ENCODE measurements around the gene PPCDC. TPM values are rescaled to one million over a fixed set of nuclear protein-coding genes. Genes with fewer than 3 reads are reported as not detected.

PPCDC gene
- total RNA-seq, 4 donors from 2014 or later: 6.4 to 8.9 (median 7.4) TPM

GRCh38 chr15:75032395-75032794 is 9.0 kb downstream of the PPCDC start:
- intact Hi-C loops (cut with DNase I): no loop called here
- Histone ChIP-seq H3K27me3 (no peaks in the 10 kb centered on the region), H3K4me3 (no peak overlapping the region), H3K9me3 (no peaks in the 10 kb centered on the region), H3K27ac (replicated peaks in 1 of 4) (no peak overlapping the region), H3K4me1 (peaks cover 26 to 41% (median 37%) of the 10 kb centered on the region in 4 donors), H3K36me3 (peaks cover 0 to 12% (median 2%) of the 10 kb centered on the region in 4 donors)
- WGBS: 91% methylated on average over 2 of the region's 2 CpGs
- TF ChIP-seq POLR2A (IDR thresholded peaks at IDR 0.05; ENCODE audit: low read depth) (no peak), EP300 (IDR thresholded peaks at IDR 0.05) (no peak)
- DNase-seq (ENCODE audit: extremely low spot score): no peak

- no peak for DNase-seq (ENCODE audit: extremely low spot score)
- Histone ChIP-seq H3K4me3 (no peak overlapping the region), H3K9me3 (no peaks in the 10 kb centered on the region), H3K36me3 (peaks cover 0 to 6% (median 2%) of the 10 kb centered on the region in 4 donors), H3K4me1 (peaks cover 28 to 36% (median 33%) of the 10 kb centered on the region in 4 donors), H3K27ac (replicated peaks in 1 of 4) (no peak overlapping the region), H3K27me3 (no peaks in the 10 kb centered on the region)
- intact Hi-C loops (cut with DNase I): no loop called here
- TF ChIP-seq POLR2A (IDR thresholded peaks at IDR 0.05; ENCODE audit: low read depth) (no peak), EP300 (IDR thresholded peaks at IDR 0.05) (no peak), CTCF (IDR thresholded peaks at IDR 0.05) (no peak), POLR2AphosphoS5 (IDR thresholded peaks at IDR 0.05) (no peak)
- WGBS: 74% methylated on average over 6 of the region's 6 CpGs
Observed at GRCh38 chr15:75033809-75034208, 10.4 kb downstream of the PPCDC start.

GRCh38 chr15:75034615-75035014 is 11.2 kb downstream of the PPCDC start:
- H3K9me3 ChIP-seq: no peaks in the 10 kb centered on the region
- H3K36me3 ChIP-seq: peaks cover 0 to 6% (median 2%) of the 10 kb centered on the region in 4 donors
- H3K4me1 ChIP-seq: peaks cover 20 to 28% (median 25%) of the 10 kb centered on the region in 4 donors
- DNase-seq (ENCODE audit: extremely low spot score): no peak
- 97% methylated on average over 8 of the region's 8 CpGs for WGBS
- intact Hi-C loops (cut with DNase I): no loop called here
- no peaks in the 10 kb centered on the region for H3K27me3 ChIP-seq
- no peak overlapping the region for H3K27ac ChIP-seq (replicated peaks in 1 of 4)
- no peak overlapping the region for H3K4me3 ChIP-seq
- TF ChIP-seq CTCF (IDR thresholded peaks at IDR 0.05): no peak
- TF ChIP-seq EP300 (IDR thresholded peaks at IDR 0.05): no peak
- no peak for TF ChIP-seq POLR2A (IDR thresholded peaks at IDR 0.05; ENCODE audit: low read depth)
- no peak for TF ChIP-seq POLR2AphosphoS5 (IDR thresholded peaks at IDR 0.05)

GRCh38 chr15:75036212-75036616 is 12.8 kb downstream of the PPCDC start:
- 88% methylated on average over 2 of the region's 2 CpGs for WGBS
- intact Hi-C loops (cut with DNase I): no loop called here

GRCh38 chr15:75037685-75038084 is 14.3 kb downstream of the PPCDC start:
- WGBS: 74% methylated on average over 4 of the region's 6 CpGs
- H3K4me1 ChIP-seq: peaks cover 8 to 14% (median 11%) of the 10 kb centered on the region in 4 donors
- DNase-seq (ENCODE audit: extremely low spot score): no peak
- H3K9me3 ChIP-seq: no peaks in the 10 kb centered on the region
- no peak overlapping the region for H3K4me3 ChIP-seq
- H3K27me3 ChIP-seq: no peaks in the 10 kb centered on the region
- intact Hi-C loops (cut with DNase I): no loop called here
- H3K27ac ChIP-seq (replicated peaks in 1 of 4): no peak overlapping the region
- H3K36me3 ChIP-seq: peaks cover 0 to 6% (median 2%) of the 10 kb centered on the region in 4 donors
- TF ChIP-seq POLR2A (IDR thresholded peaks at IDR 0.05; ENCODE audit: low read depth) (no peak), EP300 (IDR thresholded peaks at IDR 0.05) (no peak), CTCF (IDR thresholded peaks at IDR 0.05) (no peak), POLR2AphosphoS5 (IDR thresholded peaks at IDR 0.05) (no peak)

More at GRCh38 chr15:75036212-75036616, 12.8 kb downstream of the PPCDC start:
- Histone ChIP-seq H3K4me3 (no peak overlapping the region), H3K4me1 (peaks cover 5 to 15% (median 11%) of the 10 kb centered on the region in 4 donors), H3K27me3 (no peaks in the 10 kb centered on the region), H3K36me3 (peaks cover 0 to 6% (median 2%) of the 10 kb centered on the region in 4 donors), H3K9me3 (no peaks in the 10 kb centered on the region), H3K27ac (replicated peaks in 1 of 4) (no peak overlapping the region)
- no peak for DNase-seq (ENCODE audit: extremely low spot score)
- TF ChIP-seq POLR2AphosphoS5 (IDR thresholded peaks at IDR 0.05): no peak
- no peak for TF ChIP-seq POLR2A (IDR thresholded peaks at IDR 0.05; ENCODE audit: low read depth)

- DNase-seq (ENCODE audit: extremely low spot score): no peak
- intact Hi-C loops (cut with DNase I): no loop called here
- Histone ChIP-seq H3K27ac (replicated peaks in 1 of 4) (no peak overlapping the region), H3K9me3 (no peaks in the 10 kb centered on the region), H3K4me3 (no peak overlapping the region), H3K36me3 (peaks cover 0 to 6% (median 2%) of the 10 kb centered on the region in 4 donors), H3K4me1 (peaks cover 13 to 19% (median 16%) of the 10 kb centered on the region in 4 donors), H3K27me3 (no peaks in the 10 kb centered on the region)
- WGBS: 76% methylated on average over 3 of the region's 3 CpGs
- TF ChIP-seq EP300 (IDR thresholded peaks at IDR 0.05): no peak
- TF ChIP-seq POLR2A (IDR thresholded peaks at IDR 0.05; ENCODE audit: low read depth): no peak
- no peak for TF ChIP-seq POLR2AphosphoS5 (IDR thresholded peaks at IDR 0.05)
- no peak for TF ChIP-seq CTCF (IDR thresholded peaks at IDR 0.05)
Observed at GRCh38 chr15:75038231-75038630, 14.8 kb downstream of the PPCDC start.

Data from esophagus muscularis mucosa (tissue), 4 donors.